Measurements from ENCODE around the gene ANKRD36.
"Not testable (repeated sequence)": the region's sequence is repeated elsewhere in the genome, so short reads cannot be mapped to it uniquely, and the experiment has no call there.

The ANKRD36 gene

GRCh38 chr2:97266449-97266848 lies 153.5 kb downstream of the ANKRD36 start:
- not testable (repeated sequence) for DNase-seq

GRCh38 chr2:97267411-97268074 lies 154.6 kb downstream of the ANKRD36 start:
- TF ChIP-seq GATA1 (IDR thresholded peaks at IDR 0.05; ENCODE audit: low read depth, low read length) (no peak), POLR2A (IDR thresholded peaks at IDR 0.05; ENCODE audit: low read length) (no peak)
- no peak for DNase-seq

- DNase-seq = not testable (repeated sequence)
Observed at GRCh38 chr2:97268075-97268591, 155.2 kb downstream of the ANKRD36 start.

- DNase-seq = not testable (repeated sequence)
Observed at GRCh38 chr2:97276232-97276798, 163.4 kb downstream of the ANKRD36 start.

GRCh38 chr2:97285187-97285586 lies 172.2 kb downstream of the ANKRD36 start:
- DNase-seq = not testable (repeated sequence)

GRCh38 chr2:97293687-97294086 lies 180.7 kb downstream of the ANKRD36 start:
- DNase-seq = not testable (repeated sequence)
